HepG2 (cell line): ENCODE measurements around the gene TEKTIP1. TPM values are rescaled to one million over a fixed set of nuclear protein-coding genes. Genes with fewer than 3 reads are reported as not detected.

Experiments used
- ADNP ChIP-seq: sonication (generic); formaldehyde crosslinking; IDR thresholded peaks from 2 replicates; pipeline ENCODE4 v1.4.0; 2020; ENCODE audit warnings: missing genetic modification reagents
- BHLHE40 ChIP-seq: IDR thresholded peaks from 2 replicates; pipeline ENCODE4 v1.6.1; 2011; ENCODE audit warnings: low read length, improper control_type of control experiment
- GABPB1 ChIP-seq: IDR thresholded peaks from 2 replicates; pipeline ENCODE4 v1.6.1; 2016; ENCODE audit warnings: mild to moderate bottlenecking, missing genetic modification reagents, moderate library complexity, missing compliant biosample characterization
- HOXD1 ChIP-seq: sonication (generic); formaldehyde crosslinking; IDR thresholded peaks from 2 replicates; pipeline ENCODE4 v1.5.0; 2020; ENCODE audit warnings: missing genetic modification reagents
- KAT8 ChIP-seq: IDR thresholded peaks from 2 replicates; pipeline ENCODE4 v1.6.1; 2016; ENCODE audit warnings: missing genetic modification reagents, missing compliant biosample characterization
- KDM1A ChIP-seq: IDR thresholded peaks from 2 replicates; pipeline ENCODE4 v1.6.1; 2016; ENCODE audit warnings: missing compliant biosample characterization
- MED8 ChIP-seq: sonication (generic); formaldehyde crosslinking; IDR thresholded peaks from 2 replicates; pipeline ENCODE4 v1.8.1; 2023; ENCODE audit warnings: mild to moderate bottlenecking, missing genetic modification reagents; ENCODE audit not compliant: insufficient replicate concordance
- MXD4 ChIP-seq: IDR thresholded peaks from 2 replicates; pipeline ENCODE4 v1.6.1; 2016; ENCODE audit warnings: mild to moderate bottlenecking, missing biosample characterization, missing genetic modification reagents
- PAX8 ChIP-seq: sonication (generic); formaldehyde crosslinking; IDR thresholded peaks from 2 replicates; pipeline ENCODE4 v1.8.0; 2022; ENCODE audit warnings: mild to moderate bottlenecking, missing genetic modification reagents, borderline replicate concordance
- SRSF9 ChIP-seq: fragments of 200-400 bp; formaldehyde crosslinking; IDR thresholded peaks from 2 replicates; pipeline ENCODE4 v1.6.1; 2018; ENCODE audit warnings: borderline replicate concordance, mild to moderate bottlenecking, low read depth, low read length; ENCODE audit not compliant: insufficient read depth, poor library complexity, severe bottlenecking
- TIGD3 ChIP-seq: sonication (generic); formaldehyde crosslinking; IDR thresholded peaks from 2 replicates; pipeline ENCODE4 v1.5.1; 2020; ENCODE audit warnings: mild to moderate bottlenecking, missing genetic modification reagents, borderline replicate concordance
- ZMAT5 ChIP-seq: sonication (generic); formaldehyde crosslinking; IDR thresholded peaks from 2 replicates; pipeline ENCODE4 v1.5.0; 2020; ENCODE audit warnings: mild to moderate bottlenecking, low read depth, missing genetic modification reagents, borderline replicate concordance
- ZNF333 ChIP-seq: sonication (generic); formaldehyde crosslinking; IDR thresholded peaks from 2 replicates; pipeline ENCODE4 v1.4.0; 2020; ENCODE audit warnings: mild to moderate bottlenecking, missing genetic modification reagents, borderline replicate concordance
- ZNF441 ChIP-seq: sonication (generic); formaldehyde crosslinking; IDR thresholded peaks from 2 replicates; pipeline ENCODE4 v1.7.0; 2021; ENCODE audit warnings: missing genetic modification reagents, borderline replicate concordance
- ZNF484 ChIP-seq: sonication (generic); formaldehyde crosslinking; IDR thresholded peaks from 2 replicates; pipeline ENCODE4 v1.5.1; 2020; ENCODE audit warnings: mild to moderate bottlenecking, low read depth, missing genetic modification reagents, borderline replicate concordance
- ZNF530 ChIP-seq: sonication (generic); formaldehyde crosslinking; IDR thresholded peaks from 2 replicates; pipeline ENCODE4 v1.5.0; 2020; ENCODE audit warnings: low read depth, mild to moderate bottlenecking, missing genetic modification reagents
- ZNF563 ChIP-seq: sonication (generic); formaldehyde crosslinking; IDR thresholded peaks from 2 replicates; pipeline ENCODE4 v1.8.0; 2022; ENCODE audit warnings: mild to moderate bottlenecking, moderate library complexity, missing genetic modification reagents
- ZNF589 ChIP-seq: sonication (generic); formaldehyde crosslinking; conservative IDR thresholded peaks from 2 replicates; pipeline ENCODE4 v1.8.0; 2022; ENCODE audit warnings: mild to moderate bottlenecking, moderate library complexity, missing genetic modification reagents
- polyA plus RNA-seq, 8 experiments: library from polyadenylated mRNA; depleted of rRNA in 3 of 8; stranded (reverse) in 7 of 8; unstranded in 1 of 8; fragments of >200 nt; fragmentation: Illumina TruSeq in 4 of 8; extraction: Trizol in 4 of 8; gene quantifications; 2 replicates each; pipeline versions ENCODE4 v1.2.1 to v1.2.3, GENCODE V29; 2011 to 2016; ENCODE audit warnings: low read depth in 4 of 8, missing spikeins in 1 of 8, mixed read lengths in 1 of 8; ENCODE audit not compliant: insufficient read depth in 1 of 8
- total RNA-seq, 5 experiments: library from RNA; depleted of rRNA; stranded (reverse); fragments of >200 nt; fragmentation: Illumina TruSeq; extraction: Trizol; gene quantifications; 2 replicates each; pipeline ENCODE4 v1.2.3, GENCODE V29; 2016; ENCODE audit warnings: low read depth in 1 of 5
- TF ChIP-seq, protein P1 (sequence below): sonication (generic); formaldehyde crosslinking; IDR thresholded peaks from 2 replicates; pipeline ENCODE4 v1.5.0; 2020; ENCODE audit warnings: mild to moderate bottlenecking, missing genetic modification reagents, moderate library complexity
- TF ChIP-seq, protein P2 (sequence below): sonication (generic); formaldehyde crosslinking; IDR thresholded peaks from 2 replicates; pipeline ENCODE4 v1.4.0; 2020; ENCODE audit warnings: missing genetic modification reagents
- TF ChIP-seq, protein P3 (sequence below): IDR thresholded peaks from 2 replicates; pipeline ENCODE4 v1.6.1; 2016; ENCODE audit warnings: control low read depth
- TF ChIP-seq, protein P4 (sequence below): sonication (generic); formaldehyde crosslinking; IDR thresholded peaks from 2 replicates; pipeline ENCODE4 v1.5.1; 2020; ENCODE audit warnings: mild to moderate bottlenecking, moderate library complexity, missing genetic modification reagents

Gene TEKTIP1
- total and polyA plus RNA-seq, 2 of the 13 experiments (the other 11 are each of a cell fraction or from before 2014, with no cell fraction given) = not detected

- TF ChIP-seq, protein P1, sequence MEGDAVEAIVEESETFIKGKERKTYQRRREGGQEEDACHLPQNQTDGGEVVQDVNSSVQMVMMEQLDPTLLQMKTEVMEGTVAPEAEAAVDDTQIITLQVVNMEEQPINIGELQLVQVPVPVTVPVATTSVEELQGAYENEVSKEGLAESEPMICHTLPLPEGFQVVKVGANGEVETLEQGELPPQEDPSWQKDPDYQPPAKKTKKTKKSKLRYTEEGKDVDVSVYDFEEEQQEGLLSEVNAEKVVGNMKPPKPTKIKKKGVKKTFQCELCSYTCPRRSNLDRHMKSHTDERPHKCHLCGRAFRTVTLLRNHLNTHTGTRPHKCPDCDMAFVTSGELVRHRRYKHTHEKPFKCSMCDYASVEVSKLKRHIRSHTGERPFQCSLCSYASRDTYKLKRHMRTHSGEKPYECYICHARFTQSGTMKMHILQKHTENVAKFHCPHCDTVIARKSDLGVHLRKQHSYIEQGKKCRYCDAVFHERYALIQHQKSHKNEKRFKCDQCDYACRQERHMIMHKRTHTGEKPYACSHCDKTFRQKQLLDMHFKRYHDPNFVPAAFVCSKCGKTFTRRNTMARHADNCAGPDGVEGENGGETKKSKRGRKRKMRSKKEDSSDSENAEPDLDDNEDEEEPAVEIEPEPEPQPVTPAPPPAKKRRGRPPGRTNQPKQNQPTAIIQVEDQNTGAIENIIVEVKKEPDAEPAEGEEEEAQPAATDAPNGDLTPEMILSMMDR = no peak
- TF ChIP-seq GABPB1 = no peak
- TF ChIP-seq KDM1A (CRISPR knock-in tag) = no peak
- 0 out of 2 replicates have a peak, but pooled peaks have one; percentile 31 for TF ChIP-seq MXD4 (CRISPR knock-in tag)
- no peak for TF ChIP-seq SRSF9
- TF ChIP-seq KAT8 (CRISPR knock-in tag) = no peak
- TF ChIP-seq, protein P2, sequence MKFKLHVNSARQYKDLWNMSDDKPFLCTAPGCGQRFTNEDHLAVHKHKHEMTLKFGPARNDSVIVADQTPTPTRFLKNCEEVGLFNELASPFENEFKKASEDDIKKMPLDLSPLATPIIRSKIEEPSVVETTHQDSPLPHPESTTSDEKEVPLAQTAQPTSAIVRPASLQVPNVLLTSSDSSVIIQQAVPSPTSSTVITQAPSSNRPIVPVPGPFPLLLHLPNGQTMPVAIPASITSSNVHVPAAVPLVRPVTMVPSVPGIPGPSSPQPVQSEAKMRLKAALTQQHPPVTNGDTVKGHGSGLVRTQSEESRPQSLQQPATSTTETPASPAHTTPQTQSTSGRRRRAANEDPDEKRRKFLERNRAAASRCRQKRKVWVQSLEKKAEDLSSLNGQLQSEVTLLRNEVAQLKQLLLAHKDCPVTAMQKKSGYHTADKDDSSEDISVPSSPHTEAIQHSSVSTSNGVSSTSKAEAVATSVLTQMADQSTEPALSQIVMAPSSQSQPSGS (CRISPR knock-in tag) = peak; percentile 85
- TF ChIP-seq MED8 (CRISPR knock-in tag) = no peak
- TF ChIP-seq HOXD1 (CRISPR knock-in tag) = no peak
- TF ChIP-seq ADNP = no peak
- TF ChIP-seq ZNF589 (CRISPR knock-in tag) = no peak
- TF ChIP-seq, protein P3, sequence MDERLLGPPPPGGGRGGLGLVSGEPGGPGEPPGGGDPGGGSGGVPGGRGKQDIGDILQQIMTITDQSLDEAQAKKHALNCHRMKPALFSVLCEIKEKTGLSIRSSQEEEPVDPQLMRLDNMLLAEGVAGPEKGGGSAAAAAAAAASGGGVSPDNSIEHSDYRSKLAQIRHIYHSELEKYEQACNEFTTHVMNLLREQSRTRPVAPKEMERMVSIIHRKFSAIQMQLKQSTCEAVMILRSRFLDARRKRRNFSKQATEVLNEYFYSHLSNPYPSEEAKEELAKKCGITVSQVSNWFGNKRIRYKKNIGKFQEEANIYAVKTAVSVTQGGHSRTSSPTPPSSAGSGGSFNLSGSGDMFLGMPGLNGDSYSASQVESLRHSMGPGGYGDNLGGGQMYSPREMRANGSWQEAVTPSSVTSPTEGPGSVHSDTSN (CRISPR knock-in tag) = no peak
- no peak for TF ChIP-seq TIGD3 (CRISPR knock-in tag)
- TF ChIP-seq ZNF563 (CRISPR knock-in tag) = no peak
- no peak for TF ChIP-seq ZNF333 (CRISPR knock-in tag)
- TF ChIP-seq, protein P4, sequence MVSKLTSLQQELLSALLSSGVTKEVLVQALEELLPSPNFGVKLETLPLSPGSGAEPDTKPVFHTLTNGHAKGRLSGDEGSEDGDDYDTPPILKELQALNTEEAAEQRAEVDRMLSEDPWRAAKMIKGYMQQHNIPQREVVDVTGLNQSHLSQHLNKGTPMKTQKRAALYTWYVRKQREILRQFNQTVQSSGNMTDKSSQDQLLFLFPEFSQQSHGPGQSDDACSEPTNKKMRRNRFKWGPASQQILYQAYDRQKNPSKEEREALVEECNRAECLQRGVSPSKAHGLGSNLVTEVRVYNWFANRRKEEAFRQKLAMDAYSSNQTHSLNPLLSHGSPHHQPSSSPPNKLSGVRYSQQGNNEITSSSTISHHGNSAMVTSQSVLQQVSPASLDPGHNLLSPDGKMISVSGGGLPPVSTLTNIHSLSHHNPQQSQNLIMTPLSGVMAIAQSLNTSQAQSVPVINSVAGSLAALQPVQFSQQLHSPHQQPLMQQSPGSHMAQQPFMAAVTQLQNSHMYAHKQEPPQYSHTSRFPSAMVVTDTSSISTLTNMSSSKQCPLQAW = peak; percentile 62
- no peak for TF ChIP-seq ZNF441 (CRISPR knock-in tag)
- no peak for TF ChIP-seq PAX8 (CRISPR knock-in tag)
- TF ChIP-seq ZNF484 (CRISPR knock-in tag) = no peak
- TF ChIP-seq BHLHE40 = no peak
- no peak for TF ChIP-seq ZNF530 (CRISPR knock-in tag)
- TF ChIP-seq ZMAT5 (CRISPR knock-in tag) = no peak
Measured at GRCh38 chr19:3507371-3508120, 31.4 kb upstream of the TEKTIP1 start (continued).
